HG03139 (cell line): Measurements from ENCODE around the gene WDR64.

Experiments used
- ATAC-seq: cut with Tn5 transposase; IDR thresholded peaks from one replicate; pipeline ENCODE4 v1.9.1; 2021; ENCODE audit not compliant: unreplicated experiment

Gene WDR64

DNA sequence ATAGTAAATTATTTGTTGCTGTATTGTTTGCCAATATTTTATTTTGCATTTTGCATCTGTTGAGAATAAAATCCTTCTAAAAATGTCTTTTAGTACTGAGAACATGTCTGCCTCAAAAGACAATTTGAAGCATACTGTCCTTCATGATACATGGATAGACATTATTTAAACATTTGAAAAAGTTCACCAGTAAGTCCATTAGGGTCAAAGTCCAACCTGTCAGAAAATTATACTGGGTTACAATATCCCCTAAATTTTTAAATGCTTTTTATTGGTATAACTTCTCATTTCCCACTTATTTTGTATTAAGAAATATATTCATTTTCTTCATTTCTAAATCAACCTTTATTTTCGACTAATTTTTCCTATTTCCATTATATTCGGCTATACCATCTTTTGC is 21.2 kb upstream of the WDR64 start:
- ATAC-seq, result no peak

DNA sequence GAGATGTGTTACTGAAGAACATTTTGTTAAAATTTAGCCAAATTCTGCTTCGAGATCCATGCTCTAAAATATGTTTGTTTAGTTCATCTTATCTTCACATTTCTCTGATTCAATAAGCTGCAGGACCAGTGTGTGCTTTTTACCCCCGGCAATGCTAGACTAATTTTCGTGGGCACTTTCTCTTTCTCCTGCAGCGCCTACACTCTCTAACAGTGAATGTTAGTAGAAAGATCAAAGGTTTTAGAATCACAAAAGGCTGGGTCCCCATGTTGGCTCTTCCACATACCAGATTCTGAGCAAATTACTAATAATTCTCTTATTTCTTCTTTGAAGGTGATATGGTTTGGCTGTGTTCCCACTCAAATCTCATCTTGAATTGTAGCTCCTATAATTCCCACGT is 20.4 kb upstream of the WDR64 start:
- ATAC-seq, result no peak

DNA sequence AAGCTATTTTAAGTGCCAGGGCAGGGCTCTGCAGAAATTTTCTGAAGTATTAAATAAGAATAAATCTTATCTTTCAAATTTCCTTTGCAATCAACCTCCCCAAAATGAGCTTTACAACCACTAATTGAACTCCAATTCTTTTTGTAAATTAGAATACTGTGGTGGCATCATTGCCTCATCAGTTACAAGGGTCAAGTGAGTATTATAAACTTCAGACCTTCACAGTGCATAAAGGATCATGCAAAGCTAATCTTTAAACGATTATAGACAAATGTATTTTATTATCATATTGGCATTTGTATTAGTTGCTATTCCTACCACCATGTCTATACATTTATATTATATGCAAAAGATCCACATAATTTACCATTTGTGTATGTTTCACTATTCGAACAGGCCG is 19.1 kb upstream of the WDR64 start:
- ATAC-seq, result no peak

DNA sequence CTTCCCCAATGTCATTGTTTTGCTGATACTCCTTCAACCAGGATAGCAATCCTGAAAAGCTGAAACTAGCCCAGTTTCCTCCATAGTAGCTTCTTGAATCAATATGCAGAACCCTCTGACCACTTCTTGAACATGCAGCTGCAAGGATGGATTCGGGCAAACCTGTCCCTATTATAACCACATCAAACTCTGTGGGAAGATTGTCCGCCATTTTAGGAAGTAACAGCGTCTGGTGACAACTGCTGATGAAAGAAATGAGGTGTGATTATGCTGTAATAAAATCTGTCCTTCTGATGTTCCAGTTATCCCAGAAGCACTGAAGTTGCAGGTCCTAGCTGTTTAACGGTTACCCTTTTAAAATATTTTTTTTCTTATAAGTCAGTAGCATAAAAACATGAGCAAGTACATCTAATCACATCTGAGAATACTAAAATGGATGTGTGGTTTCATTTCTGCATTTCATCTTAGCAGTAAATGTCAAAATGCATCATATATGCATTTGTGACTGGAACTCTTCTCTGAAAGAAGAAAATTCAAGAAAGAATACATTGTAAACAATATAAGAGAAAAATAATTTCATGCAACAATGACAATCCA is 16.4 kb upstream of the WDR64 start:
- no peak for ATAC-seq

DNA sequence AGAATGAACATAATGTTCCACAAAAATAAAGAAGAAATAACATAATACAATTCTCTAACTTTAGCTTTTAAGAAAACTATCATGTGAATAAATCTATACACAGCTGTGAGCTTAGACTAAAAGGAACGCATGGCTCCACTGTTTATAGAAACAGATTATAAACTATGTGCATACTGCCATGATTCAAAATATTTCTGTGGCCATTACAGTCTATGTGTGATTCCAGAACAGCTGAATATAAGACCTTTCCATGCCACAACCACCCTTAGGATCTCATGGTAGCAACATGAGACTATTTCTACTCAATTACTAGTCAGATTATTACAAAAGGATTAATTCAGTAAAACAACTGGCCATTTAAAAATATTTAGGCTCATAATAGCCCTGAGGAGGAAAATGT is 15.8 kb upstream of the WDR64 start:
- no peak for ATAC-seq

DNA sequence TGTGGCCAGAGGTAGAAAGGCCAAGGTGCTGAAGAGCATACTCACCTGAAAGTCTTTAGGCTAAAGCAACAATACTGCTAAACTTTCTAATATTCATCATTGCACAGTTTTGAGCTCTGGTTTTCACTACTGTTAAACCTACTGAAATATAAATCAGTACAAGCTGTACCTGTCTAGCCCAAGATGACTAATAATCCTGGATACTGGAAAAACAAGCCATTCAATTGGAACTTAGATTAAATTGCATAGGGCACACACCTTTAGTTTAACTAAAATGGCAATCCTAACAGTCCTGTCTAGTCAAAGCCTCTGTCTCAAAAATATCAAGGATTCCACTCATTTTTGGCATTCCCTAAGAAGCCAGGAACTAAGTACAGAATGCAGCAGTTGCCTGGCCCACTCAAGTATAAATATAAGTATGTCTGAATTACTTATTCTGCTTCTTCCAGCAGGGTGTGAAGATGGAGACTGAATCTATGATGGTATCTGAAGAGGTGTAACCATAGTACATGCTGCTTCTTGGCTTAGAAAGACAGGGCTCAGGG is 15.0 kb upstream of the WDR64 start:
- ATAC-seq, result no peak

DNA sequence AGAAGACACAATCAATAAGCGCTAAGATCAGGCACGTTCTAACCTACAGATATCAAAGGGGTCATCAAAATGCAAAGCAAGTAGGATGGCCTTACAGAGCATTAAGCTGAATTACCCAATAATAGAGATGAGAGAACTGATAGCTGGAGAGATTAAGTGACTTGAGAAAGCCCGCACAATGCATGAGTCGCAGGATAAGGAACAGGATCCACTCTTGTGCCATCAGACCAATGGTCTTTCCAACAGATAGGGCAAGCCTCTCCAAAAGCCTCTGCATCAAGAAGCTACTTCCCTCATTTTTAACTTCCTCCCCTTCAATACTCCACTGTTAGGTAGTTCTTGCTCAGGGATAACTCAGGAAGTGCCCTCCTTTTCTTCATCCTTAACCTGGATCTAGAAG is 14.5 kb upstream of the WDR64 start:
- no peak for ATAC-seq

DNA sequence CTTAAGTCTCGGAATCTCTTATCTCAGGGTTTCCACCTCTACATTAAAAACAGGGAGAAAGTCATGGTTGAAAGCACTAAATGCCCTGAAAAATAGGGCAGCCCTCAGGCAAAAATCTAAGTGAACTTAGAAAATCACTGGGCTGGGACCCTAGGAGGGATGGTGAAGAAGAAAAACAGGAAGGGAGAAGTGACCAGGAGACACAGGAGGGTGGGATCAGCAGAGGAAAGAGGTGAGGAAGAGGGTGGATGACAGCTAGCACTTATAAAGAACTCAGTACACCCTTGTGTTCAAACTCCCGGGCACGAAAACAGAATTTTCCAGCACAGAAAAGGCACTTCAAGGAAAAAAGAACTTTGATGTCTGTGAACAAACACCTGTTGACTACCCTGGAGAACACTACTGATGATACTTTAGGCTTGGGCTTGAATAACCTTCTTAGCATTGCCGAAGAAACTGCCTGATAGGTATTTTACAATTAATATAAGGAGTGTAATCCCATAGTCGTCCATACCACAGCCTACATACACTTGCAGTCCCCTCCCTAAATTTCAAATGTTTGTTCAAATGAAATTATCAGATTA is 13.9 kb upstream of the WDR64 start:
- ATAC-seq, result no peak

DNA sequence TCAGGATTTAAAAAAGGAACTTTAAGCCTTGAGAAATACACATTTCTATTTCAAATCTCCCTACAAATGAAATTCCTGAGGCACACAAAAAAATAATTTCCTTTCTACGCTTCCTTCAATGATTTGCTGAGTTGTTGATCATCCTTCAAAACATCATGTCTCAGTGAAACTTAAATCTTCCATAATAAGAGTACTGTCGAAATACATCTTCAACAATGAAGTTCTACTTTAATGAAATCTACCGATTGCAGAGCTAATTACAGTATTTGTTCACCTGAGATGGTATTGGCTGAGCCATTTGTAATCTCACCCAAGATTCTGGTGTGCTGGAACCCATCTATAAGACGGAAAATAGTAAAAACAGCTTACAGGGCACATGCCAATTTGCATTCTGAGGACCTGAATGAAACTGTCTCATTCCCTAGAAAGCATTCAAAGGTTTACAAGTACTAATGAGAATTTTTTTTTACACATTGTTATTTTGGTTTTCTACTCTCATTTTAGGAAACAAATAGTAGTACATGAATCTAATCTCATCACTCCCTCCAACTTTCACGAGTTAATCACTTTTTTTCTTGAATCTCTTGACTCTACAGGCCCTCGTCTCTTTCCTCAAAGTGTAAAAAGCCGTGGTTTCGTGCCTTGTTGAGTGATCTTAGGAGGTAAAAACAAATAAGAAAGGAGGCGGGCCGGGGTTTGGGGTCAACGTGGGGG is 13.0 kb upstream of the WDR64 start:
- ATAC-seq, result no peak

DNA sequence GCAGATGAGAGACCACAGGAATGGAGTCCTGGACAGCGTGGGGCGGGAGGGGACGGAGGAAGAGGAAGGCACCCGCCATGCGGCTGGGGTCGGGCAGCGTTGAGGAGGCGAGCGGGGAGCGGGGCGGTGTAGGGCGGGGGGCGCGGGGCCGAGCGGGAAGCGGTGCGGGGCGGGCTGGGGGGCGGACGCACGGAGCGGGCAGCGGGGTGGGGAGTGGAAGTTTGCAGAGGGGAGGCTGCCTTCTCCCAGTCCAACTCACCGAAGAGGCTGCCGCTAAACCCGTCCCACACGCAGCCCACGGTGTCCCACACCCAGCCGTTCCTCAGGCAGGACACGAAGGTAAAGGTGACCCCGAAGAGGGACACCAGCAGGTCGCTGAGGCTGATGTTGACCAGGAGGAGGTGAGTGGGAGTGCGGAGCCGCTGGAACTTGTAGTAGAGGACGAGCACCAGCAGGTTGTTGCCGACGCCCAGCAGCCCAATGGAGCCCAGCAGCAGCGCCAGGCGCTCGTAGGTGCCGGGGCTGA is 12.4 kb upstream of the WDR64 start:
- ATAC-seq, result peak; percentile 45

DNA sequence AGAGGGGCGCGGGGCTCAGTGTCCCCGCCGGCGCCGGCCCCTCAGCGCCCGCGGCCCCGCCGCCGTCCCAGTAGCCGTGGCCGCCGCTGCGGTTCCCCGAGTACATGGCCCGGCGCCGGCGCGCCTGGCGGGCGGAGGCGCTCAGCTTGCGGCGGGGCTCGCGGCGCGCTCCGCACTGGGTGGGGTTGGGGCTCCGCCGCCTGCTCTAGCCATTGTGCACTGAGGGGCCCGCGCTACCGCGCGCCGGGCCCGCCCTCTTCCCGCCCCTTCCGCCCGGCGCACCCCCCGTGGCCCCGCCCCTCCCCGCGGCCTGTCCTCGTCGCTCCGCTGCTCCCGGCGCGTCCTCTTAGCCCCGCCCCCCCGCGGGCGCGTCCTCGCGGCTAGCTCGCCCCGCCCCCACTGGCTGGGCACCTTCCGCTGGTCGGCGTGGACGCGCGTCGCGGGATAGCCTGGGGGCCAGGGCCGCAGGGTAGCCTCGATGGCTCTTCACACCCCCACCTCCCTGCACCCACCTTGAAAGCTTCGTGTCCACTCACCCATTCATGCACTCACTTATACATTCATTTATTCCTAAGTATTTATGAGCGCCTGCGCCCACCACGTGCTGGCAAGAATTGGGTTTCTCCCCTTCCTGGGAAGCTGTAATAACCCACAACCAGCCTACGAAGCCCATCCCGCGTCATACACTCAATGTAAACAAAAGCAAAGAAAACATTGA is 11.8 kb upstream of the WDR64 start, which contains the start of the genes CHML and OPN3:
Gene CHML (minus strand): TSS at position 221 of the 718 bp plus-strand sequence. CDS start 4,603 bp downstream, outside the sequence.
Gene OPN3 (minus strand): TSS at position 221 of the 718 bp plus-strand sequence. CDS start 115 bp downstream, at position 106.
- peak; percentile 88 for ATAC-seq

DNA sequence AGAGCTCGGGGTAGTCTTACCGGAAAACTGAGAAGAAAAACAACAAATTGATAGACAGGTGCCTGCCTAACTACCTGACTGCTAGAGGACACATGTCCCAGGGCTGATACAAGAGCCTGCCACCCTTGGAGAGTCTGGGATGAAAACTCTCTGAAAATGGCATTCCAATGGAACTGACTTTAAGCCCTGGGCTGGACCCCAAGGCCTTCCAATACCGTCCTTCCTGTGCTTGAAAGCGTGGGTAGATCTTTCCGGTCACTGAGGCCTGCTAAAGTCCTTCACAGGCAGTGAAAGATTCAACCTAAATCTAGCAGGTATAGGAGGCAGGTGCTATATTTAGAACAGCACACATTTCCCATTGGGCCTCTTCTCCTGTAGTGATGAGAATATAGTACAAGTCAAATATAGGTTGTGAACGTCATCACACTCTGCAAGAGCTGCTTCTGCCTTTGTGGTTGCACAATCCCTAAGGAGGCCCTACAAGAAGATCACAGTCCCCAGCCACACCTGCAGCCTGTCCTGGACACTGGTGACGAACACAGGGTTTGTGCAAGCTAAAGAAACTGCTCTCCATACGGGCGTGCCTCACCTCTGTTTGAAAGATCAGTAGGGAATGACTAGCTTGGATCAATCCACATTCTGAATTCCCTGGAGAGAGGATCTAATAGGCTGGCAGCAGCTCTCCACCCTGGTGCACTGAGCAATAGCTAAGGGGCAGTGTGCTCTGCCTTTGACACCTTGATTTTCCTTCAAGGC is 11.0 kb upstream of the WDR64 start:
- ATAC-seq, result no peak

DNA sequence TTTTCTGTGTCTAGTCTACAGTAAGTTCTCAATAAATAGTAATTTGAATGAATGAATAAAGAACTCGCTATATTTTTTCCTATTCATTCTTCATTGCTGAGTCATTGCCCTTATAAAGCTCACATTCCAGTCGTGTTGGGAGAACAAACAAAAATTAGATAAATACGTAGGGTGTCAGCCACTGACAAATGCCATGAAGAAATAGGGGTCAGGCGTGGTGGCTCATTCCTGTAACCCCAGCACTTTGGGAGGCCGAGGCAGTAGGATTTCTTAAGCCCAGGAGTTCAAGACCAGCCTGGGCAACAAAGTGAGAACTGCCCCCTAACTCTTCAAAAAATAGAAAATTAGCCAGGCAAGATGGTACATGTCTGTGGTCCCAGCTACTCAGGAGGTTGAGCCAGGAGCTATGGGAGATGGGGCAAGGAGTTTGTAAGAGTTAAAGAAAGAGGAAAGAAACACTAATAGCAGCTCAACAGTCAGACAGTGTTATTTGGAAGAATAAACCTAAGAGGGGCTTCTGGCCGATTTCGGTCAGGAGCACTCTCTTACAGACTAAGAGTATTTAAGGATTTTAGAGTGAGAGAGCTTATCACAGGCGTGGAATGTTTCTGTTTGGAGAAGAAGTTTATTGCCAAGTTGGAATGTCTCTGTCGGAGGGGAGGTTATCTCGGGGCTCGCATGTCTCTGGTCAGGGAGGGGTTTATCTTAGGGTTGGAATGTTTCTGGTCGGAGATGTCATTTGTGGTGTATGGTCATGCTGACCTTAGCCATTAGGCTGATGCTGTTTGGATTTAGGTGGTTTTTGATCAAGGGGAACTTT is 10.1 kb upstream of the WDR64 start:
- ATAC-seq, result no peak

DNA sequence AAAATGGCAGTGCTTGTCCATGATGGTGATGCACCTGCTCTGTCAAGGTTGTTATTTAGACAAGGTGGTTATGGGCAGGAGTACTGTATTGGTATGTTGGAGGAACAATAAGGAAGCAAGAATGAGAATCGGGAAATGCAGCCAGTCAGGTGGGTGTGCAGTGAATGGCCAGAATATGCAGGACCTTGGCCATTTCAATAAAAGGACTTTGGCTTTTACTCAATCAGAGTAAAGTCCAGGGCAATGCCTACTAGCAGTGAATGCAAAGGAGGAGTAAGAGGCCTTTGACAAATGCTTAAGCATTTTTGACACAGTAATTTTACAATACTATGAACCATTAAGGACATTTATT is 9.5 kb upstream of the WDR64 start:
- ATAC-seq, result no peak

DNA sequence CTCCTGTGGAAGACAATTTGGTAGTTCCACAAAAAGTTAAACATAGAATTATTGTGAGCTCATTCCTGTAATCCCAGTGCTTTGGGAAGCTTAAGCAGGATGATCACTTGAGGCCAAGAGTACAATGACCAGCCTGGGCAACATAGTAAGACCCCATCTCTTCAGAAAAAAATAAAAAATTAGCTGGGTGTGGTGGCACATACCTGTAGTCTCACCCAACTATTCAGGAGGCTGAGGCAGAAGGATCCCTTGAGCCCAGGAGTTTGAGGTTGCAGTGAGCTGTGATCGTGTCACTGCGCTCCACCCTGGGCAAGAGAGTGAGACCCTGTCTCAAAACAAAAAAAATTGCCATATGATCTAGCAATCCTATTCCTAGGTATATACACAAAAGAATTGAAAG is 7.8 kb upstream of the WDR64 start:
- ATAC-seq, result no peak

DNA sequence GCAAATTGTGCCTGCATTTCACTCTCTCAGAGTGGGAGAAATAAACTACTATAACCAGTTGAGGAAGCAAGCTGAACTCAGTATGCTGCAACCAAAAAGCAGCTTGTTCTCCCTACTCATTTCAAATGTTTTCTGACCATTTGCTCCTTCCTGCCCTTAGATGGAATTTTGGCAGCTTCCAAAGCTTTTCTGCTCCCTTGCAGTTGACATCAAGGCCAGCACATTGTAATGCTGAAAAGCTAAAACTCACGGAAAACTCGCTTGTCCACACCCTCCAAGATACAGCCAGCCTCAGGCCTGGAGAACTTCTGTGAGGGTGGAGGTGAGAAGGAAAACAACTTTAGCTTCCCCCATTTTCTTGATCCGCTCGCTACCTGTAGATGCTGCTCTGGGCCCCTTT is 6.9 kb upstream of the WDR64 start:
- no peak for ATAC-seq

DNA sequence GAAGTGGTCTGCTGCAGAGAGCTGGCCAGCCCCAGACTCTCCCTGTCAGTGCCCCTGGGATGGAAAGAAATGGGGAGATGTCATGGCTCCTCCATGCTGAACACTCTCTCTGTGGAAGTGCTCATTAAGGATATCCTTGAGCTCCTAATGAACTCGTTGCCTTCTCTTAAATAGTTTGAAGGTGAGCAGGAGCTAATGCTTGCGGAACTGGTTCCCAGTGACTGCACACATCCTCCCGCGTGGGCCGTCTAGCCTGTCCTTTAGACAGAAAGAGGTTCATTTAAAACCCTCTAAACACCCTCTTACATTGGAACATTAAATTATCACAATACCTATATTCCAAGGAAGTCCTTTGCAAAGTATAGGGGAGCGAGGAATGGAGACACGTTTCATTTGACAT is 5.9 kb upstream of the WDR64 start:
- ATAC-seq, result no peak

DNA sequence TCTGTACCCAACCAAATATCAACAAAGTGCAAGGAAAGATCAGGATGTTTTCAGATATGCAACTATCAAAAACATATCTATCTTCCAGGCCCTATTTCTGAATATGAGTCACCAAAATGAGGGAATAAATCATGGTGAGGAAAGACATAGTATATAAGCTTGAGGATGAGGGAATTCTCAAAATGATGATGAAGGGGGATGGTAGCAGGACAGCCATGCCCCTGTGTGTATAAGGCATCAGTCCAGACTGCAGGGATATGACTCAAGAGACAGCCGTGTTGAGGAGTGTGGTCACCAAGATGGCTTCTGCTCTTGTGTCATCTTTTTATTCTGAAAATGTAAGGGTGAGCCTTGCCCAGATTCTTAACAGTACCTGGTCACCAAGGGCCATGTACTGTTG is 4.4 kb upstream of the WDR64 start:
- ATAC-seq, result no peak

DNA sequence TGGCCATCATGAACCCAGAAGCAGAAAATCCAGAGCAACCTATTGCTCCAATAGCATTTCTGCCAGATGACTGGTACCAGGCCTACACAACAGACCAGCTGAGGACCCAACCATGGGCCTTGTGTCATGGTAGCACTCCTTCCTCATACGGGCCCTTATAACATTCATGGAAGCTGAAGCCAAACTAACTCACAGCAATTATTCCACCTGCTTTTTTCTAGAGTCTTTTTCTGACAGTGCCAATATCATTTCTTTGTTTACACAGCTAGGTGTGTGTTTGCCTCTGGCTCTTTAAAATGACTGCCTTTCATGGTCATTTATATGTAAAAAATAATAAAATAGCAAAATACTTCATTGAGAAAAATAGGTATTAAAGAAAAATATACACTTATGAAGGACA is 3.9 kb upstream of the WDR64 start:
- ATAC-seq, result no peak

DNA sequence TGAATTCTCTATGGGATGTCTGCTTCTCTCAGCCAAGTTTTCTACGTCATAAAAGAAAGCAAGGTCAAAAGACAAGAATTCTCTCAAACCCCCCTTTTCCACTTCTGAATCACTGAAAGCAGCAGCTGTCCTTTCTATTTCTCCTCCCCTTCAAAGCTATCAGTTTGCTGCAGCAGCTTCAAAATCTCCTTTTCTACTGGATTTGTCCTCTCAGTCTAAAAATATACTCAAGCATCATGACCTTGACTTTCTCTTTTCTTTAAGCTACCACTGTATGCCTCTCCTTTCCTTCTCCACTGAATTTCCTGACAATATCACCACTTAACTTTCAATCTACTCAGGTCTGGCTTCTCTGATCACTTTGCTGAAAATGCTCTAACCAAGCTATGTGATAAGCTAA is 1.9 kb downstream of the WDR64 start:
- no peak for ATAC-seq
